Heart left ventricle (tissue), 13 donors: ENCODE results near the gene ZBTB20.

Experiments used
- POLR2A ChIP-seq, 2 donors: fragments of 450-650 bp; IDR thresholded peaks; one replicate each; pipeline ENCODE4 v1.6.1; 2017; ENCODE audit warnings: antibody characterized with exemption in 2 of 2, mild to moderate bottlenecking in 2 of 2, moderate library complexity in 2 of 2
- TF ChIP-seq, protein P1 (sequence below), 12 donors: fragments of 200-600 bp; sonication (generic) in 4 of 12; IDR thresholded peaks; one replicate each; pipeline versions ENCODE4 v1.5.0 to v1.8.0; 2018 to 2022; ENCODE audit warnings: antibody characterized with exemption in 12 of 12, mild to moderate bottlenecking in 5 of 12
- donor health status: ischemic (EF 13 %, LVEDD 7.1; RV severe dilation, severe dysfunction).
- donor health status: DM: no; HTN: yes; CAD: no.
- donor health status: DM: no; HTN: no; CAD: no.
- donor health status: ischemic (EF 25% LVEDD 6.9; RV normal size, moderate dysfunction).
- donor health status: ischemic (EF 25% LVEDD 5.7; RV mildly dilated, moderate dysfunction).
- donor health status: ischemic (EF 35%, LVEDD 5.7; RV mildly dilated, moderate dysfunction).
- donor health status: nonischemic (EF 11% LVEDD 7.7; RV severe dilation, severe dysfunction).
- donor health status: DM: yes; HTN: yes; CAD: no.
- donor health status: PGD.
- donor health status: ischemic (EF 29% LVEDD 5.4; RV normal size, mild dysfunction).
- donor health status: nonischemic (EF 23%, LVEDD 6.1; RV moderate dilation, normal function).

- TF ChIP-seq, protein P1, sequence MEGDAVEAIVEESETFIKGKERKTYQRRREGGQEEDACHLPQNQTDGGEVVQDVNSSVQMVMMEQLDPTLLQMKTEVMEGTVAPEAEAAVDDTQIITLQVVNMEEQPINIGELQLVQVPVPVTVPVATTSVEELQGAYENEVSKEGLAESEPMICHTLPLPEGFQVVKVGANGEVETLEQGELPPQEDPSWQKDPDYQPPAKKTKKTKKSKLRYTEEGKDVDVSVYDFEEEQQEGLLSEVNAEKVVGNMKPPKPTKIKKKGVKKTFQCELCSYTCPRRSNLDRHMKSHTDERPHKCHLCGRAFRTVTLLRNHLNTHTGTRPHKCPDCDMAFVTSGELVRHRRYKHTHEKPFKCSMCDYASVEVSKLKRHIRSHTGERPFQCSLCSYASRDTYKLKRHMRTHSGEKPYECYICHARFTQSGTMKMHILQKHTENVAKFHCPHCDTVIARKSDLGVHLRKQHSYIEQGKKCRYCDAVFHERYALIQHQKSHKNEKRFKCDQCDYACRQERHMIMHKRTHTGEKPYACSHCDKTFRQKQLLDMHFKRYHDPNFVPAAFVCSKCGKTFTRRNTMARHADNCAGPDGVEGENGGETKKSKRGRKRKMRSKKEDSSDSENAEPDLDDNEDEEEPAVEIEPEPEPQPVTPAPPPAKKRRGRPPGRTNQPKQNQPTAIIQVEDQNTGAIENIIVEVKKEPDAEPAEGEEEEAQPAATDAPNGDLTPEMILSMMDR (IDR thresholded peaks at IDR 0.05) = no peak
- TF ChIP-seq POLR2A (IDR thresholded peaks at IDR 0.05) = no peak
Measured at GRCh38 chr3:114566162-114566755, 580.8 kb downstream of the ZBTB20 start.
